Measurements from ENCODE around the gene TRIM71.
"Not testable (repeated sequence)": the region's sequence is repeated elsewhere in the genome, so short reads cannot be mapped to it uniquely, and the experiment has no call there.

The TRIM71 gene

DNA sequence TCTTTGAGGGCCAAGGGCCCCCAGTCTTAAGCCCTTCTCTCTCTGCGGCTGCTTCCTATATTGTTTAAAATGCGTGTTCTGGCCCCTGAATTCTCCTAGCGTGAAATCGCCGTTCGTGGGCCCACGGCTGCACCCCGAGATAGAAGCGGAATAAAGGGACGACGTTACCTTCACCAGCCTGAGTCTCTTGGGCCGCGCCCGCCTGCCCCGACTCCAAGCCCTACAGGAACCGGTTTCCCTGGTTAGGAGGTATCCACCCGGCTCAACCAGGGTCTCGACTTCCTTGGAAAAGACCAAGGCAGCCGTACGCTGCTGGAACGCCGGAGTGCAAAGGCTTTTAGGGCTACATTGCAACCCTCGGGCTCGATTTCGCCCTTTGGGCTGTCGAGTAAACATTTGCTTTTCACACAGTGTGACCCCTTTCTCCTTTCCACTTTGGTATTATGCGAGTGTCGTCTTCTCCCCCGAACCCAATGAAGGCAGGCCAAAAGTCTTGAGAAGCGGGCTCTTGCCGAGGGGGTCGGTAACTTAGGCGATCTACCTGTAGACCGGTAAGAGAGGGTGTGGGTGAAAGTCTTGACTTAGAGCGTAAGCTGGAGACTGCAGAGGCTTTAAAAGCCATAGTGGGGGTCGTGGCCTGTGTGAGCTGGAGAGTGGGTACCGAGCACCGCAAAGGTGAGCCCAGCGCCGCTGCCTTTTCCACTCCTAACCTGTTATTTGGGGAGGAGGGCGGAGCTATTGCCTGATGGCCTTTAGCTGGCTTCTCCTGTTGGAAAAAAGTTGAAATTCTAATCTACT lies 2.0 kb downstream of the TRIM71 start:
- no peak for DNase-seq (ENCODE audit: low spot score)

- no peak for DNase-seq (ENCODE audit: low spot score)
Measured at GRCh38 chr3:32820430-32820829, 2.6 kb downstream of the TRIM71 start.

- DNase-seq (ENCODE audit: low spot score) = no peak
Measured at GRCh38 chr3:32820971-32821685, 3.3 kb downstream of the TRIM71 start.

DNA sequence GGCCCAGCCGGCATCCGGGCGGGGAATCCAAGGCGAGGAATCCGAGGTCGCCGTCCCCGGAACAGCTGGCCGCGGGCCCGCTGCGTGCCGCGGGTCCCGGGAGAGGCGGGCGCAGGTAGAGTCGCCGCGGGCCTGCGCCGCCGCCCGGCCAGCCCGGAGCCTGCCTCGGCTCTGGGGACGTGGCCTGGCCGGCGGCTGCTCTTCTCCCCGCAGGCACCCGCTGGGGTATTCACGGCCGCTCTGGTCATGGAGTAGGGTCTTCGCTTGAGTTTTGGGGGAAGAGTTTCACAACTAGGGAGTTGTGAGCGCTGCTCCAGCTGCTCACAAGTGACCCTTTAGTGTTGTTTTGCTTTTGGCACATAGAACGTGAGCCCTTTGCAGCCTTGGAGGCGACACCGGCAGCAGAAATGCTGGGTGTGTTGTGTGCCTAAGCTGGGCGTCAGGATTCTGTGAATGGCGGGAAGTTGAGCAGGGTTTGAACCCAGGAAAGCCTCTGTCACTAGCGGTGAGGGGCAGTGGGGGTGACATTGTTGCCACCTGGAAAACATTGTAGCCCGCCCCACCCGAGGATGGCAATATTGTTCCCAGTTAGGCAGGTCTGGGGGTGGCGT lies 4.0 kb downstream of the TRIM71 start:
- no peak for DNase-seq (ENCODE audit: low spot score)

GRCh38 chr3:32822609-32823498 lies 5.1 kb downstream of the TRIM71 start:
- no peak for DNase-seq (ENCODE audit: low spot score)

DNA sequence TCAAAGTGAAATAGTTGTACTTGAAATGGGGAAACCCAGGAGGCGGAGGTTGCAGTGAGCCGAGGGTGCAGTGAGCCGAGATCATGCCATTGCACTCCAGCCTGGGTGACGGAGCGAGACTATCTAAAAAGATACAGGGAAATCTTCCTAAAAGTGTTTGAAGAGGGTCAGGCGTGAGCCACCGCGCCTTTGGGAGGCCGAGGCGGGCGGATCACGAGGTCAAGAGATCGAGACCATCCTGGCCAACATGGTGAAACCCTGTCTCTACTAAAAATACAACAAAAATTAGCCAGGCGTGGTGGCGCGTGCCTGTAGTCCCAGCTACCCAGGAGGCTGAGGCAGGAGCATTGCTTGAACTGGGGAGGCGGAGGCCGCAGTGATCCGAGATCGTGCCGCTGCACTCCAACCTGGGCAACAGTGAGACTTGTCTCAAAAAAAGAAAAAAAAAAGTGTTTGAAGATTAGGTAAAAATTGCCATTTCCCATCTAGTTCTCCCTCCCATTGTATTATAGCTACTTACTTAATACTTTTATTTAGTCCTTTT lies 5.9 kb downstream of the TRIM71 start:
- not testable (repeated sequence) for DNase-seq (ENCODE audit: low spot score)

DNA sequence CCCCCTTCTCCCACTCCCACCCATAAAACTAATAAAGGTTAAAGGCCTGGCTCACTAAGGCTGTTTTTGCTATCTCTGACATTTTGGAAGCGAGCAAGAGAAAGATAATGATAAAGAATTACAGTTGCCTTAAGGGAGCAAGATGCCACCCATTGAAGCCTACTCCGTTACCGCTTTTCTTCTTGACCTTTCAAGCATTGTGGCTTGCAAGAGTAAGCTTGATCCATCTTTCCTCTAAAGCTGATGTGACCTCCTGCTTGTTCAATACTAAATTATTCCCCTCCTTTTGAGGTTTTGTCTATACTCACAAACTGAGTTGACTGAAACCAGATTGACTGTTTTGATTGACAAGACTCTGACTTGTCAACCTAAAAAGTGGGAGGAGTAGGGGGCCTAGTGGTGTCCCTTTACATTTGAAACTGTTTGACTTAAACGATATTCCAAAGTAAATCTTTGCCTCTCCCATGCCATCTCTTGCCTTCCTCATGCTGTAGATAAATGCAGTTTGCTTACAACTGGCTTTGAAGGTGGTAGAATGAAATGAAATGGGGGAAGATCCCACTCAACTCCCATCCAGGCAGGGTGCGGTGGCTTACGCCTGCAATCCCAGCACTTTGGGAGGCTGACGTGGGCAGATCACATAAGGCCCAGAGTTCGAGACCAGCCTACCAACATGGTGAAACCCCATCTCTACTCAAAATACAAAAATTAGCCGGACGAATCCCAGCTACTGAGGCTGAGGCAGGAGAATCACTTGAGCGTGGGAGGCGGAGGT lies 8.0 kb downstream of the TRIM71 start:
- DNase-seq (ENCODE audit: low spot score) = no peak

DNA sequence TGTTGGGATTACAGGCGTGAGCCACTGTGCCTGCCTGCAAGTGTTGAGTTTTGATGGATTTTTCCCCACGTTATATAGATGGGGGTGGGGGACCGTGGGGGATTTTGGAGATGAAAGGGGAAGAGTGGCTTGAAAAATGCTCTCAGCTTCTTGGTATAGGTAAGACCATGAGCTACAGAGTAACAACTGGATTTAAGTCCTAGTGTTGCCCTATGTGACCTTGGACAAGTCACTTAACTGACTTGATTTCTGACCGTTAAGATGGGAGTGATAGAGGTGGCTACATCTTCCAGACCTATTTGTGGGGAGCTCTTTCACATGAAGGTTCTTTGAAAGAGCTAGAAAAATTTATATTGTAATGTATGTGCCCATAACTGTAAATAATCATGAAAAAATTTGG lies 13.3 kb downstream of the TRIM71 start:
- DNase-seq (ENCODE audit: low spot score) = no peak

GRCh38 chr3:32831791-32832190 lies 14.0 kb downstream of the TRIM71 start:
- no peak for DNase-seq (ENCODE audit: low spot score)

GRCh38 chr3:32832193-32832592 lies 14.4 kb downstream of the TRIM71 start:
- no peak for DNase-seq (ENCODE audit: low spot score)

DNA sequence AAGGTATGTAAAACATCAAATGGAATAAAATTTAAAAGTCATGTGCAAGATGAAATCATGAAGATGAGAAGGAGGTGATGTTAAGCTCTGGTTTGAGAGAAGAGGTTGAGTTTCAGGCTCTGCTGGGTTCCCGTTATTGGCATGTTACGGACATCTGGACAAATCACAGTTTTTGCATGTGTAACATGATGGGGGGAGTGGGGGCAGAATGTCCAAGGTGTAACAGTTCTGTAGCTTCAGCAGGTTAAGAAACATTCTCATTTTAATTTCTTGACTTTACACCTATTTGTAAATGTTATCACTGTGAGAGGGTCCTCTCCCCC lies 17.2 kb downstream of the TRIM71 start:
- no peak for DNase-seq (ENCODE audit: low spot score)

DNA sequence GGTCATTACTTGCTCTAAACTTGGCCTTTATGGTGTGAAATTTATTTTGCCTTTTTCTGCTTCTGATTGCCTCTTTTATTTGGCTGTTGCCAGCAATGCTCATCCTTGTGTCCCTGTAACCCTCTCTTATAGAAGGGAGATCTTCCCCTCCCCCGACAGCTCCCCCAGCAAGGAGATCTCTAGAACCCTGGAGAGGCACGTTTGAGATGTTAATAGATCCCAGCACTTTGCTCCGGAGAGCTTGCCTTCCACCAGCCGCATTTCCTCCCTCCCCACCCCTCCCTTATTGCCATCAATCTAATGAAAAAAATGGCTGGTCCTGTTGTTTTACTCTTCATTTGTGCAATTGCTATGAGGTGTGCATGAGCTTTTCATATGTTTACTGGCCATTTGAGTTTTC lies 18.2 kb downstream of the TRIM71 start:
- no peak for DNase-seq (ENCODE audit: low spot score)

GRCh38 chr3:32836601-32837000 lies 18.8 kb downstream of the TRIM71 start:
- DNase-seq (ENCODE audit: low spot score) = no peak

GRCh38 chr3:32837366-32837765 lies 19.6 kb downstream of the TRIM71 start:
- DNase-seq (ENCODE audit: low spot score) = no peak

- no peak for DNase-seq (ENCODE audit: low spot score)
Measured at GRCh38 chr3:32837789-32838188, 20.0 kb downstream of the TRIM71 start.

DNA sequence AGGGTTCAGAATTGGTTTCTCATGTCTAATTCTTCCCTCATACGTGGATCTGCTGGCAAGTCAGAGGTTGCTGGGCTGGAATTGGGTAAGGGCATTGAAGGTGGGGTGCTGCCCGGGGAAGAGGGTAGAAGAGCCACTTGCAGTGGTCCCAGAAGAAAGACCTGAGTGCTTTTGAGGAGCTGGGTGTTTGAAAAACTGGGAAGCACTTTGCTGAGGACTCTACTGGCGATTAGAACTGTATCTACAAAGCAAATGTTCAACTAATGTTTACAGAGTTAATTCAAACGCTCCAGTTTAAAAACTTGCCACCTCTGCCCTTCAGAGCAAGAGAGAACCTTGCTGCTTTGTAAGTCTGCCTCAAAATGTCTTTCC lies 21.9 kb downstream of the TRIM71 start:
- no peak for DNase-seq (ENCODE audit: low spot score)

GRCh38 chr3:32840086-32840841 lies 22.5 kb downstream of the TRIM71 start:
- no peak for DNase-seq (ENCODE audit: low spot score)

- DNase-seq (ENCODE audit: low spot score) = no peak
Measured at GRCh38 chr3:32841341-32841740, 23.5 kb downstream of the TRIM71 start.

DNA sequence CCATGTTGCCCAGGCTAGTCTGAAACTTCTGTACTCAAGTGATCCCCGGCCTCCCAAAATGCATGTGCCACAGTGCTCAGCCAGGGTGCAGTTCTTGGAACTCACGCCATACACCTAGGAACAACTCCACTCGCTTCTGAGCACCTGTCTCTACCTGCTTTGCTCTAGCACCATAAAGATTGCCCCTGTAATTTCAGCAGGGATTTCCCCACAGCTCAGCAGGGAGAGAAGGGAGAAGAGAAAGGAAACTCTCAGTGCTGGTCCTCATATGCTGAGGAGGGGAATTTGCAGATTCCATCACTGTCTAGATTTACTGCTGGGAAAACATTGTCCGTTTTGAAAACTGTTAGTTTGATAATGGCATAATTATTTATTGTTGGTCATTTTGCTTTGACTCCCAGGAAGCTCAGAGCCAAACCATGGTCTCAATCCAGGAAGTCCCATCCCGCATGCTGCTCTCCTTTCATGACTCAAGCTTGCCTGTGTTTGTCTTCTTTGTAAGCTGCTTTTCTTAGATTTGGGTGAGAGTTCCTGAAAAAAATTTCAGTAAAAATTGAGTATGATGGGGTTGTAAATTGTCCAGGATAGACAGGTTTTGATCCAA lies 24.2 kb downstream of the TRIM71 start:
- no peak for DNase-seq (ENCODE audit: low spot score)

GRCh38 chr3:32842531-32842931 lies 24.7 kb downstream of the TRIM71 start:
- no peak for DNase-seq (ENCODE audit: low spot score)
